ENCODE data around the gene SDC1. TPM values are rescaled to one million over a fixed set of nuclear protein-coding genes. Genes with fewer than 3 reads are reported as not detected.

SDC1 gene
- total RNA-seq, 2 experiments from 2014 or later, result 0.33 TPM; not detected in 1

- no peaks in the 10 kb centered on the region for H3K4me1 Mint-ChIP-seq
- no peak overlapping the region for H3K27ac Mint-ChIP-seq
- DNase-seq, result no peak
- POLR2A ChIA-PET, result interaction anchor here (0.6 kb wide), 1 partner anchor 442 kb away, joined by 3 read pairs; no protein-coding TSS in a partner anchor
- peaks cover 24% of the 10 kb centered on the region for H3K27me3 Mint-ChIP-seq
- H3K4me3 Mint-ChIP-seq, result no peak overlapping the region
- no peaks in the 10 kb centered on the region for H3K36me3 Mint-ChIP-seq (ENCODE audit: low read depth)
- H3K9me3 Mint-ChIP-seq, result no peaks in the 10 kb centered on the region
- CTCF ChIA-PET, result no interaction called here
Measured at GRCh38 chr2:20216130-20217025, 8.6 kb downstream of the SDC1 start.

DNA sequence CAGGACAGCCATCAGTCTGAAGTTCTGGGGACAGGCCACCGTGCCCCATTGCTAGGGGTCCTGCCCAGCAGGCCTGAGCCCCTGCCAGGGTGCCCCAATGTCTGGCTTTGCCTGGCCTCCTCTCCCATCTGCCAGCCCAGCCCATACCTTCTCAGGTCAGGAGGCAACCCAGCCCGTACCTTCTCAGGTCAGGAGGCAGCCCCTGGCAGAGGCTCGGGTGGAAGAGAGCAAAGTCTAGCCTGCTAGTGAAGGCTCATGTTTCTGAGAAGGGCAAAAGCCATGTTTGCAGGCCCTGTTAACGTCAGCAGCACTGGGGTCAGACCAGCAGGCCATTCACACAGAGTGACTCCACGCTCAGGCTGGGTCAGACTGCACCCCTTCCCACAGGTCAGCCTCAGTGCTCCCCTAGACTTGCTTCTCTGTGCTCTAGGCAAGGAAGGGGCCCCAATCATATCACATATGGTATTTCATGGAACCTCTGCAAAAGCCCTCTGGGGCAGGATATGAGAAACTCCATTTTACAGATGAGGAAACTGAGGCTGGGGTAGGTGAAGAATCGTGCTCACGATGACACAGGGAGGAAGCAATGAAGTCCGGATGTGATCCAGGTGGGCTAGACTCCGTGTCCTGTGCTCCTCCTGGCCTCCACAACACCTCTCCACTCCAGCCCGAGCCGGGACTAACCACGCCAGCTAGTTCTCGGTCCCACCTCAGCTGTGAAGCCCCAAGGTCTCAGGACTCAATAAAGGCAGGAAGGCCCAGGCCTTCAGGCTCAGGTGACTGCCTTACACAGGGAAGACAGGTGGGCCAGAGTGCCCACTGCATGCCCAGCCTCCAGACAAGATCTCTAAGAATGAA lies 9.5 kb downstream of the SDC1 start:
- ChIA-PET POLR2A (no interaction called here), CTCF (interaction anchor here (0.8 kb wide), 1 partner anchor 11 kb away, joined by 3 read pairs; no protein-coding TSS in a partner anchor)
- no peak overlapping the region for H3K27ac Mint-ChIP-seq
- H3K4me3 Mint-ChIP-seq, result no peak overlapping the region
- peaks cover 14% of the 10 kb centered on the region for H3K27me3 Mint-ChIP-seq
- H3K4me1 Mint-ChIP-seq, result no peaks in the 10 kb centered on the region
- no peaks in the 10 kb centered on the region for H3K9me3 Mint-ChIP-seq
- no peaks in the 10 kb centered on the region for H3K36me3 Mint-ChIP-seq (ENCODE audit: low read depth)
- no peak for DNase-seq

DNA sequence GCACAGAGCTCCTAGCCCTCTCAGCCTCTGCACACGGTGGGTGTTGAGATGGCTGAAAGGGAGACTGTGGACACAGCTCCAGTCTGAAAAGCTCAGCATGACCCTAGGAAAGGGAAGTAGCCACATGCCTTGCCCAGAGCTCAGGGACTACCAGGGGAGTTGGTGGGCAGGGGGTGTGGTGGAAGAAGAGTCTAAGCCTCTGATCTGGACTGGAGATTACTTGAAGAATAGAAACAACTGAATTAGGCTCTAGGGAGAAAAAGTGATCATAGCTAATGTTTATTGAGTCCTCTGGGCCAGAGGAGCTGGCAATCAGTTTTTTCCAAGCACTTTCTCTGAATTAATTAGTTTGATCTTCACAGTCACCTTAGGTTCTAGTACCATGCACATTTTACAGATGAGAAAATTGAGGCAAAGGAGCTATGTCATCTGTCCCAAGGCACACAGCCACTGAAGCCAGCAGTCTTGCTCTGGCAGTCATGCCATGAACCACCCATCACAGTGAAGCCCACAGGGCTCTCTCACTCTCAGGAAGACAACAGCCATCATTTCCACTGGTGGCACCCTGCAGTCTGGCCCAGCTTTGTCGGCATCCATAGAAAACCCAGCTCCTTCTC lies 10.3 kb downstream of the SDC1 start:
- peaks cover 8% of the 10 kb centered on the region for H3K27me3 Mint-ChIP-seq
- no peaks in the 10 kb centered on the region for H3K9me3 Mint-ChIP-seq
- H3K4me3 Mint-ChIP-seq, result no peak overlapping the region
- no peak for DNase-seq
- no peak overlapping the region for H3K27ac Mint-ChIP-seq
- no peaks in the 10 kb centered on the region for H3K4me1 Mint-ChIP-seq
- ChIA-PET POLR2A (no interaction called here), CTCF (interaction anchor here (0.8 kb wide), 1 partner anchor 11 kb away, joined by 3 read pairs; no protein-coding TSS in a partner anchor)
- no peaks in the 10 kb centered on the region for H3K36me3 Mint-ChIP-seq (ENCODE audit: low read depth)

DNA sequence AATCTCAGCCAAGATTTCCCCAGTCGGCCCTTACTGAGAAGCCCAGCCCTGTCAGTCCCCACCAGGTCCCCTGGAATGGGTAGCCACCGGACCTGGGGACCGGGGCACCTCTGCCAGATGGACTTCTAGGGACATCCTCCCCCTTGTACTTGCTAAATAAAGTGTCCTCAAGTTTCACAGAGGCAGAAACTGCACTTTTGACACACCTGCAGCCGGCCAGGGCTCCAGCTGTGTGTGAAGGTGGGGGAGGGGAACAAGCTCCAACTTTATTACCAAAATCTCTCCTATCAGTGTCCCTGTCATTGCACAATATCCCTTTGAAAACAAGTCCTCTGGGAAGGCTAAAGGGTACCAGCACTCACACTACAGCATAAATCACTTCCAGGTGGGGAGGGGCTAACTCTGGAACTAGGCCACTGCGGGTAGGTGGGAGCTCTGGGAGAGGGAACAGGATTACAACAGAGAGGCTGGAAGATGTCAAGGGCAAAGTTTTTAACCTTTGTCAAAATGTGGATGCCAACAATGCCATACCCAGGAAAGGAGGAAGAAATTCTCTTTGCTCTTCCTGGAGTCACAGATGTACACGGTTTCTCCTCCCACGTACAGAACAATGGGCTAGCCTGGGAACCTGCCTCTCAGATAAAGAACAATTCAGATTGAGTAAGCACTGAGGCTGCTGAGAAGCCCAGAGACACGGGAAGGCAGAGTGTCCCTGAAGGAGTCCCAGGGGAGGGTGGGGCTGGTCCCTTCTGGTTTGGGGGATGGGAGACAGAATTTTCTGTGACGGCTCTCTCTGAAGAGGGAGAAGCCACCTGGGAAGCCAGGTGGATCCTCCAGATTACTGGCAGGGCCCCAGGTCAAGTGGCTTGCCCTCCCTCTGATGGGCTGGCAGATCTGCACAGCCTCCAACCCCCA lies 11.0 kb downstream of the SDC1 start:
- Mint-ChIP-seq H3K9me3 (no peaks in the 10 kb centered on the region), H3K36me3 (ENCODE audit: low read depth) (no peaks in the 10 kb centered on the region), H3K4me3 (no peak overlapping the region), H3K27me3 (peaks cover 8% of the 10 kb centered on the region), H3K27ac (no peak overlapping the region), H3K4me1 (no peaks in the 10 kb centered on the region)
- ChIA-PET POLR2A (no interaction called here), CTCF (interaction anchor here (0.8 kb wide), 1 partner anchor 12 kb away, joined by 3 read pairs; no protein-coding TSS in a partner anchor)
- DNase-seq, result no peak

DNA sequence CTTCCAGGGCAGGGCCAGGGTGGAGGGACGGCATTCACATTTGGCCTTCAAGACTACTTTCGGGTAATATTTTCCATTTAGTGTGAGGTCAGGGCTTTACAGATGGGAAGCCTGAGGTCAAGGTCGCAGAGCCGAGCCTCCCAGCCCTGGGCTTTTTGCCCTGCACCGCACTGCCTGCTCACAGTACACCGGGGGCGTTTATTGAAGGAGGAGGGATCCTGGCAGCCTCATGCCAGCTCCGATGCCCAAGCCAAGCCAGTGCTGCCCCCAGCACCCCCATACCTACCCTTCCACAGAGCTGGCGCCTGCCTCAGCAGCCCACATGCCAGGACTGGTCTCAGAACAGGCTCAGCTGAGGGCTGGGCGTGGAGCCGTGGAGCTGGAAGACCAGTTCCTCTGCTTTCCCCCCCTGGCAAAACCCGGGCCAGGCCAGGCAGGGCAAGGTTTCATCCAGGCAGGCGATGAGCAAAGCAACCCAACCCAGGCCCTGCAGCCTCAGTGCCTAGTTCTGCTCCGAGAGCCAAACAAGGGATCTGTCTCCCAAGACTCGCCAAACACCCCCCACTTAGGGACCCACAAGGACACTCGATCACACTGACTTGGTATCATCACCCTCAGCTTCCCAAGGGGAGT lies 11.9 kb downstream of the SDC1 start:
- POLR2A ChIA-PET, result no interaction called here
- Mint-ChIP-seq H3K36me3 (ENCODE audit: low read depth) (no peaks in the 10 kb centered on the region), H3K27ac (no peak overlapping the region), H3K4me3 (no peak overlapping the region), H3K4me1 (no peaks in the 10 kb centered on the region), H3K27me3 (peaks cover 4% of the 10 kb centered on the region), H3K9me3 (no peaks in the 10 kb centered on the region)
- DNase-seq, result no peak
- CTCF ChIA-PET, result no interaction called here

- H3K36me3 Mint-ChIP-seq (ENCODE audit: low read depth), result no peaks in the 10 kb centered on the region
- H3K4me3 Mint-ChIP-seq, result no peak overlapping the region
- no peak for DNase-seq
- no peaks in the 10 kb centered on the region for H3K9me3 Mint-ChIP-seq
- CTCF ChIA-PET, result no interaction called here
- H3K27me3 Mint-ChIP-seq, result peaks cover 4% of the 10 kb centered on the region
- H3K27ac Mint-ChIP-seq, result no peak overlapping the region
- H3K4me1 Mint-ChIP-seq, result no peaks in the 10 kb centered on the region
- POLR2A ChIA-PET, result no interaction called here
Measured at GRCh38 chr2:20212459-20212870, 12.5 kb downstream of the SDC1 start.

- ChIA-PET POLR2A (no interaction called here), CTCF (no interaction called here)
- Mint-ChIP-seq H3K36me3 (ENCODE audit: low read depth) (no peaks in the 10 kb centered on the region), H3K4me1 (peaks cover 1% of the 10 kb centered on the region), H3K27ac (no peak overlapping the region), H3K4me3 (no peak overlapping the region), H3K27me3 (peaks cover 4% of the 10 kb centered on the region), H3K9me3 (no peaks in the 10 kb centered on the region)
- DNase-seq, result no peak
Measured at GRCh38 chr2:20211860-20212458, 13.0 kb downstream of the SDC1 start.

DNA sequence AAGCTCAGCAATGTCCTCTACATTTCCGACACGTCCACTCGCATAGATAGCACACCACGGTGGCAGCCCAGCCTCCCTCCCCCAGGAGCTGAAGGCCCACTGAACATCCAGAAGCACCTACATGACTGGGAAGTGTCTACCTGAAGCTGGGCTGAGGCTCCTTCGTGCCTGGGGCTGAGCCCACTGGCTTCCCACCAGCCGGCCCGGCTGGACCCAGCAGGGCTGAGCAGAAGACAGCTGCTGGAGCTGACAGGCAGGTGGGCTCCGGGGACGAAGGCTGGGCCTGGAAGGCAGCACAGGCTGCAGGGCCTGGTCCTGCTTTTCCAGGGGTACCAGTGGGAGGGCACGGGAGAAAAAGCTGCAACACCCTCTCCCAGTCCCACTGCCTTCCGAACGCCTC lies 13.5 kb downstream of the SDC1 start:
- no peak for DNase-seq
- Mint-ChIP-seq H3K4me1 (peaks cover 2% of the 10 kb centered on the region), H3K4me3 (no peak overlapping the region), H3K36me3 (ENCODE audit: low read depth) (no peaks in the 10 kb centered on the region), H3K27ac (no peak overlapping the region), H3K27me3 (peaks cover 4% of the 10 kb centered on the region), H3K9me3 (no peaks in the 10 kb centered on the region)
- CTCF ChIA-PET, result no interaction called here
- POLR2A ChIA-PET, result no interaction called here

GRCh38 chr2:20210462-20210861 lies 14.5 kb downstream of the SDC1 start:
- H3K9me3 Mint-ChIP-seq, result no peaks in the 10 kb centered on the region
- no peak for DNase-seq
- H3K36me3 Mint-ChIP-seq (ENCODE audit: low read depth), result no peaks in the 10 kb centered on the region
- H3K4me1 Mint-ChIP-seq, result peaks cover 2% of the 10 kb centered on the region
- ChIA-PET CTCF (no interaction called here), POLR2A (no interaction called here)
- peaks cover 4% of the 10 kb centered on the region for H3K27me3 Mint-ChIP-seq
- no peak overlapping the region for H3K27ac Mint-ChIP-seq
- H3K4me3 Mint-ChIP-seq, result no peak overlapping the region

- ChIA-PET POLR2A (no interaction called here), CTCF (no interaction called here)
- no peaks in the 10 kb centered on the region for H3K36me3 Mint-ChIP-seq (ENCODE audit: low read depth)
- peaks cover 2% of the 10 kb centered on the region for H3K4me1 Mint-ChIP-seq
- no peak overlapping the region for H3K27ac Mint-ChIP-seq
- no peak for DNase-seq
- peaks cover 4% of the 10 kb centered on the region for H3K27me3 Mint-ChIP-seq
- no peaks in the 10 kb centered on the region for H3K9me3 Mint-ChIP-seq
- no peak overlapping the region for H3K4me3 Mint-ChIP-seq
Measured at GRCh38 chr2:20209373-20210109, 15.4 kb downstream of the SDC1 start.

- ChIA-PET POLR2A (no interaction called here), CTCF (no interaction called here)
- peaks cover 2% of the 10 kb centered on the region for H3K4me1 Mint-ChIP-seq
- H3K27me3 Mint-ChIP-seq, result peaks cover 3% of the 10 kb centered on the region
- no peak overlapping the region for H3K27ac Mint-ChIP-seq
- no peak overlapping the region for H3K4me3 Mint-ChIP-seq
- no peaks in the 10 kb centered on the region for H3K36me3 Mint-ChIP-seq (ENCODE audit: low read depth)
- H3K9me3 Mint-ChIP-seq, result no peaks in the 10 kb centered on the region
- DNase-seq, result no peak
Measured at GRCh38 chr2:20208476-20208859, 16.5 kb downstream of the SDC1 start.

Data from activated CD4-positive, alpha-beta memory T cell treated with anti-CD3 and anti-CD28 coated beads, Interleukin-2, amount 10 ng/mL, durations not matched to agents 7 days and 5 days (primary cell).